HUES64 (cell line): Measurements from ENCODE around the gene LRRN1.

ENCODE experiments used
- H3K27ac ChIP-seq: 2 replicates; pipeline ENCODE4 v1.7.0; 2013; ENCODE audit warnings: low read depth, low read length, inconsistent platforms
- H3K27me3 ChIP-seq: 2 replicates; pipeline ENCODE4 v1.6.1; 2013; ENCODE audit warnings: mild to moderate bottlenecking, low read length; ENCODE audit not compliant: insufficient read depth
- H3K36me3 ChIP-seq: 2 replicates; pipeline ENCODE4 v1.6.1; 2013; ENCODE audit warnings: mild to moderate bottlenecking, low read length; ENCODE audit not compliant: insufficient read depth
- H3K4me1 ChIP-seq: 2 replicates; pipeline ENCODE4 v1.6.1; 2013; ENCODE audit warnings: mild to moderate bottlenecking, low read length, moderate library complexity; ENCODE audit not compliant: insufficient read depth
- H3K4me3 ChIP-seq: 2 replicates; pipeline ENCODE4 v1.5.1; 2013; ENCODE audit warnings: mild to moderate bottlenecking, low read length, moderate library complexity
- H3K9ac ChIP-seq: 2 replicates; pipeline ENCODE4 v1.6.1; 2013; ENCODE audit warnings: mild to moderate bottlenecking, low read depth, low read length
- H3K9me3 ChIP-seq: 2 replicates; pipeline ENCODE4 v1.6.1; 2013; ENCODE audit warnings: low read depth, low read length; ENCODE audit not compliant: insufficient read depth
- WGBS: fragments of 150-250, 120-280 bp; methylation state at CpG from one replicate; pipeline ENCODE4 v1.1.7; 2013; ENCODE audit warnings: missing lambda C conversion rate; 5-methylcytosine and 5-hydroxymethylcytosine counted together

The LRRN1 gene

DNA sequence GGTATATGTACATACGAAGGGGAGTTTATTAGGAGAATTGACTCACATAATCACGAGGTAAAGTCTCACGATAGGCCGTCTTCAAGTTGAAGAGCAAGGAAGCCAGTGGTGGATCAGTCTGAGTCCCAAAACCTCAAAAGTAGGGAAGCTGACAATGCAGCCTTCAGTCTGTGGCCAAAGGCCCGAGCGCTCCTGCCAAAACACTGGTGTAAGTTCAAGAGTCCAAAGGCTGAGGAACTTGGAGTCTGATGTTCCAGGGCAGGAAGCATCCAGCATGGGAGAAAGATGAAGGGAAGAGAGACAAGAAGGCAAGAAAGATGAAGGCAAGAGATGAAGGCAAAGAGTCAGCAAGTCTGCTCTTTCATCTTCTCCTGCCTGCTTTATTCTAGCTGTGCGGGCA lies 16.8 kb upstream of the LRRN1 start:
- H3K4me3 ChIP-seq: no peak overlapping the region
- no peak overlapping the region for H3K27ac ChIP-seq
- H3K27me3 ChIP-seq: no peaks in the 10 kb centered on the region
- H3K9me3 ChIP-seq: no peaks in the 10 kb centered on the region
- WGBS: 81% methylated on average over 7 of the region's 7 CpGs
- no peak overlapping the region for H3K9ac ChIP-seq
- no peaks in the 10 kb centered on the region for H3K36me3 ChIP-seq
- H3K4me1 ChIP-seq: no peaks in the 10 kb centered on the region

DNA sequence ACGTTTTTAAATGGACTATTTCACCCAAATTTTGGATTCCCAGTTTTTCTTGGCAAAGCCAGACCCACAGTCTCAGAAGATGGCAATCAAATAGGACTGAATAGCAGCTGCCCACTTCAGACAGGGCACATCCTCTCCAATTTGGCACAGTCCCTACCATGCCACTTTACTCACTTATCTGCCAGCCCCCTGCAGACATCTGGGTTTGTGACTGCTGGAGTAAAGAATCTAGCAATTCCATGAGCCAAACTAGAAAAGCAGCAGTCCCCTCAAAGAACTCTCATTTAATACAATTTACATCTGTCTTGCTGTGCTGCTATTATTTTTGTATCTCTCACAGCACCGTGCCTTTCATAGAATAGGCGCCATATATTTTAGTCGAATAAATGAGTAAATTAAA lies 16.0 kb upstream of the LRRN1 start:
- H3K9ac ChIP-seq: no peak overlapping the region
- no peak overlapping the region for H3K27ac ChIP-seq
- H3K4me3 ChIP-seq: no peak overlapping the region
- H3K27me3 ChIP-seq: no peaks in the 10 kb centered on the region
- no peaks in the 10 kb centered on the region for H3K4me1 ChIP-seq
- no peaks in the 10 kb centered on the region for H3K9me3 ChIP-seq
- WGBS: 92% methylated on average over 4 of the region's 4 CpGs
- H3K36me3 ChIP-seq: no peaks in the 10 kb centered on the region

DNA sequence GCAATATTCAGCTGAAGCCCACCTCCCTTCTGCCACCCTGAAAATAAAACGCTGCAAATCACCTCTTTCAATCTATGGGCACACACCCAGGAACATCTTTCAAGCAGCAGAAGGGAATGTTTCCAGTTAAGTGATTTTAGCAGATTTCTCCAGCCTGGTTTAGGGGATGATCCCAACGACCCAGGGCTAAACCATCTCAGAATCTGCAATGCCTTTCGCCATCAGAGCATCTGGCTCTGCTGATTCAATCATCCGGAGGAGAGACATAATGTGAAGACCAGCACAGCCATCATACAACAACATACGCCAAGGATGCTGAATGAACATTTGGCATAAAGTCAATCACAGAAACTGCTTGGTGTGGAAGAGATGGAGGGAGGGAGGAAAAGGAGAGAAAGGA lies 15.5 kb upstream of the LRRN1 start:
- no peak overlapping the region for H3K9ac ChIP-seq
- WGBS: 95% methylated on average over 5 of the region's 5 CpGs
- no peaks in the 10 kb centered on the region for H3K4me1 ChIP-seq
- H3K27me3 ChIP-seq: no peaks in the 10 kb centered on the region
- no peaks in the 10 kb centered on the region for H3K36me3 ChIP-seq
- H3K27ac ChIP-seq: no peak overlapping the region
- H3K9me3 ChIP-seq: no peaks in the 10 kb centered on the region
- H3K4me3 ChIP-seq: no peak overlapping the region

DNA sequence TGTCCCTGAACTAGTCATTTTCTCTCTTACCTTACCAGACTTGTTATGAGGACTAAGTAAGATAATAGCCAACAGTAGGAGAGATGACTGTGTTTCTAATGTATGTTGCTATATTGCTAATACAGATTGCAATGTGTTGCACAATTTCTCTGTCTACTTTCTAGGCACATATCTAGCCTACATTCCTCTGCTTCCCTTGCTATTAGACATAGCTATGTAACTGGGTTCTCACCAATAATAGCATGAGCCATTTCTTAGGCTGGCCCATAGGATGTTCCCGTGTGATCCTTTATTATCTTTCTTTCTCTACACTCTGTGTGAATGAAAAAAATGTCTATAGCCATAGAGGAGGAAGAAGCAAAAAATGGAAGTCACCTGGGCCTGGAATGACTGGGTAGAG lies 6.8 kb upstream of the LRRN1 start:
- no peak overlapping the region for H3K9ac ChIP-seq
- H3K4me1 ChIP-seq: no peaks in the 10 kb centered on the region
- H3K27me3 ChIP-seq: peaks cover 11% of the 10 kb centered on the region; the same call in 1 of the 2 replicates
- no peaks in the 10 kb centered on the region for H3K9me3 ChIP-seq
- WGBS: no CpG with 5 or more reads among the region's 1 CpG
- no peak overlapping the region for H3K27ac ChIP-seq
- no peaks in the 10 kb centered on the region for H3K36me3 ChIP-seq
- H3K4me3 ChIP-seq: no peak overlapping the region

DNA sequence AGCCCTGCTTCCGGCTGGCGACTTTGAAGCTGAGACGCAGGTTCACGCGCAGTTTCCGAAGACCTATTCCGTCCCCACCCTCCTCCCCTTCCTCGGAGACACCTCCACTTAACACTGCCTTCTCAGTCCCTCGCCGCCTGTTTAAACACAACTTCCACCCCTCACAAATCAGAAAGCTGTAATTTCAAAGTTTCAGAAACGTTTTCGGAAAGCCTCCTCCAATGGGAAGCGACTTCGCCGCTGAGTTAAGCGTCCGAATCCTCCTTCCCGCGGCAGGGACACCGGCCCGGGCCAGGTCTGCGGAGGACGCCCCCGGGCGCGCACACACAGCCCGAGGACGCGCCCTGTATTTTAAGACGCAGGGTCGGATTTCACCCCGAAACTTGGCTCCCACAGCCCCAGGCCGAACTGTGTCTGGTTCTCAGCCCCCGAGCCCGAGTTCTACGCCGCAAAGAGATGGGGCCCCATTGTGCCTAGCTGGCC lies 559 bp upstream of the LRRN1 start:
- peaks cover 23% of the 10 kb centered on the region for H3K4me1 ChIP-seq
- whole genome bisulfite sequencing: under 1% methylated on average over 37 of the region's 37 CpGs
- peak overlapping the region; percentile 97 for H3K9ac ChIP-seq
- H3K27me3 ChIP-seq: peaks cover 21% of the 10 kb centered on the region
- no peaks in the 10 kb centered on the region for H3K9me3 ChIP-seq
- peak overlapping the region; percentile 98 for H3K27ac ChIP-seq
- peak overlapping the region; percentile 78 for H3K4me3 ChIP-seq
- peaks cover 15% of the 10 kb centered on the region for H3K36me3 ChIP-seq

DNA sequence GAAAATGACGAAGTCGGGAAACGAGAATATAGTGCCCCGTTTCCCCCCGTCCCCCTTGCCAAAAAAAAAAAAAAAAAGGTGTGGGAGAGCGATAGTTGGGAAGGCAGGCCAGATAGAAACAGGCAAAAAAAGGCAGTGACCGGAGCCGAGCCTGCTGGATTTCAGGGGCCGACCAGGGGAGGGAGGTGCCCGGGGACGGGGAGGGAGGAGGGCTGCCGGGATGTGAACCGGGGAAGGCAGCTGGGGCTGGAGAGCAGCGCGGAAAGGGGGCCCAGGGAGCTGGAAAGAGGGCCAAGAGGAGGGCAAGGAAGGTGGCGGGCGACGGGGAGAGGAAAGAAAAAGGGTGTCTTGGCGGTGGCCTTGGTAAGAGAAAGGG lies 837 bp downstream of the LRRN1 start:
- H3K9ac ChIP-seq: peak overlapping the region; percentile 93
- WGBS: under 1% methylated on average over 18 of the region's 19 CpGs
- H3K27ac ChIP-seq: peak overlapping the region; percentile 99
- H3K36me3 ChIP-seq: peaks cover 28% of the 10 kb centered on the region
- H3K9me3 ChIP-seq: no peaks in the 10 kb centered on the region
- H3K27me3 ChIP-seq: peaks cover 21% of the 10 kb centered on the region
- H3K4me1 ChIP-seq: peaks cover 37% of the 10 kb centered on the region
- peak overlapping the region; percentile 78 for H3K4me3 ChIP-seq

DNA sequence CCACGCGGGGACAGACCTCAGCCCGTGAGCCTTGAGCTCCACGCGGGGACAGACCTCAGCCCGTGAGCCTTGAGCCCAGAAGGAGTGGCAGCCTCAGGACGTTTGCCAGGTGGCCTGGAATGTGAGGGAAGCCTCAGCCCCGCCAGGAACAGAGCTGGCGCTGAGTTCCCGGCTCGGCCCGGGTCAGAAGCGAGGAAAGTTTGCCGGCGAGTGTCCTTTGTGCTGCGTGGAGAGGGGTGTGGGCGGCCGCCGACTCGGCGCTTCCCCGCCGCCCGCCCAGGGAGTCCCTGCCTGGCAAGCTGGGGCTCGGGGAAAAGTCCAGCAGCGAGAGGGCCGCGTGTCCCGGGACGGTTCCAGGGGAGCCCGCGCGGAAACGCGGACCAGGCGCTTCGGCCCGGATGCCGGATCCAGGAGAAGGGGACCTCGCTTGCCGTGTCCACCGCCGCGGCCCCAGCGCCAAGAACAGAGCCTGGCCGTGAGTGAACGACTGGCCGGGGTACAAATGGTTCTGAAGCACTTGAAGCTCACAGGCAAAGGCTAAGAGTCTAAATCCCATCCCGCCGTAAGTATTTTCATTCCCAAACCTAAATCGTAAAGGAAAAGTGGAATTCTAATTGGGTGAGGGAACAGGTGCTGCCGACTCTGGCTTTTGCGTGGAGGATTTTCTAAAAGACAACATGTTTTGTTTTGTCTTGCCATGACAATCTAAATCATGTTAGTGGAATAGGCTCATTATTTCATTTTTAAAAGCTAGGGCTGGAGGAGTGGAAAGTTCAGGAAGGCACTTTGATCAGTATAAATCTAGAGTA lies 1.7 kb downstream of the LRRN1 start:
- Histone ChIP-seq H3K4me3 (peak overlapping the region; percentile 78), H3K36me3 (peaks cover 37% of the 10 kb centered on the region), H3K27me3 (peaks cover 21% of the 10 kb centered on the region), H3K9me3 (no peaks in the 10 kb centered on the region), H3K9ac (peak overlapping the region; percentile 93), H3K27ac (peak overlapping the region; percentile 99), H3K4me1 (peaks cover 45% of the 10 kb centered on the region)
- under 1% methylated on average over 51 of the region's 53 CpGs for WGBS

DNA sequence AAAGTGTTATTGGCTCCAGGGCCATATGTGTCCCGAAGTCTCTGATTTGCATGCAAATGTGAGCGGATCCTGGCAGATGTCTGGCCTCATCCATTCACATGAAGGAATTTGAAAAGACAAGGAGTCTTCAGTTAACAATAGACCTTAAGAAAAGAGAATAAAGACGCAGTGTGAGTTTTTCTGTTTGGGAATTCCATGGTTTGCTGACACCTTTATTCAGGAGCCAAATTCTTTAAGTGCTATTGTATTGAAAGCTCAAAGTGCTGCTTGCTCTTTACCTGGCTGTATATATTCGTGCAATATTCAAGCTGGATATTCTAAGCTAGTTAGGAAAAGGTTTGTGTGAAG lies 2.2 kb downstream of the LRRN1 start:
- peaks cover 19% of the 10 kb centered on the region for H3K27me3 ChIP-seq
- H3K27ac ChIP-seq: peak overlapping the region; percentile 99
- peak overlapping the region; percentile 78 for H3K4me3 ChIP-seq
- peak overlapping the region; percentile 93 for H3K9ac ChIP-seq
- H3K9me3 ChIP-seq: no peaks in the 10 kb centered on the region
- WGBS: 2% methylated on average over 4 of the region's 4 CpGs
- peaks cover 42% of the 10 kb centered on the region for H3K36me3 ChIP-seq
- H3K4me1 ChIP-seq: peaks cover 51% of the 10 kb centered on the region

DNA sequence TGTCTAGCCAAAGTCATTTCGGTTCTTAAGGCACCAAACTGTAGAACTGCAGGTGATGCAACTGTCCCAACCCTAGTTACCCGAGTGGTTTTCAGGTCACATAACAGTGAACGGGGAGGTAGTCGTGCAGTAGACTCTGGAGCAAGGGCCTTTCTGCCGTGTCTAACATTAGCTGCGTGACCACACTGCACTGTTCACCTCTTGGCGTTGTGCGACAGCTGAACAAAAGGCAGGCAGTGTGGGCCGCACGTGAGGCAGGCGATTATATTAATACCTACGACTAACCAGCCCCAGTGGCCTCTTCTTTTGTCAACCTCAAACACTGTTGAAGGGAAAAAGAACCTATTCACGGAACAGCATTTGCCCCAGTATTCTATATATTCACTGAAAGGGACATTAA lies 2.8 kb downstream of the LRRN1 start:
- Histone ChIP-seq H3K9ac (peak overlapping the region; percentile 79), H3K4me3 (peak overlapping the region; percentile 78), H3K27me3 (peaks cover 13% of the 10 kb centered on the region), H3K9me3 (no peaks in the 10 kb centered on the region), H3K27ac (peak overlapping the region; percentile 99), H3K36me3 (peaks cover 48% of the 10 kb centered on the region), H3K4me1 (peaks cover 56% of the 10 kb centered on the region)
- WGBS: 7% methylated on average over 13 of the region's 13 CpGs

DNA sequence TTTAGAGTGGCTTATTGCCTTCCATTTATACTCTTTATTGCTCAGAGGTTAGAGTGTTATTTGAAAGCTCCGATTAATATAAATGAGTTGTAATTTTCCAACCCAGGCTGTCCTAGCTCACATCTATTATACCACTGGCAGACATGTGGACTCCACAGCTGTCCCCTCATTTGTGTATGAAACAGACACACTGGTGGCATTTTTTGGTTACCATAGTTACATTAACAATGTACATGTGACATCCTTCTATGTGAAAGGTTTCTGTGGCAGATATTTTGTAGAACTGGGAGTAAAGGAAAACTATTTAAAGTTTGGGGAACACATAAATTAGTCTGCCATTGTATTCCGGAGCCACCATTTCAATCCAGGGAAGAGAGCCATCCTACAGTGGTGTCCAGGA lies 5.3 kb downstream of the LRRN1 start:
- Histone ChIP-seq H3K36me3 (peaks cover 67% of the 10 kb centered on the region), H3K27me3 (no peaks in the 10 kb centered on the region), H3K9ac (no peak overlapping the region), H3K4me1 (peaks cover 54% of the 10 kb centered on the region), H3K27ac (no peak overlapping the region), H3K4me3 (no peak overlapping the region), H3K9me3 (no peaks in the 10 kb centered on the region)
- WGBS: 97% methylated on average over 1 of the region's 2 CpGs

DNA sequence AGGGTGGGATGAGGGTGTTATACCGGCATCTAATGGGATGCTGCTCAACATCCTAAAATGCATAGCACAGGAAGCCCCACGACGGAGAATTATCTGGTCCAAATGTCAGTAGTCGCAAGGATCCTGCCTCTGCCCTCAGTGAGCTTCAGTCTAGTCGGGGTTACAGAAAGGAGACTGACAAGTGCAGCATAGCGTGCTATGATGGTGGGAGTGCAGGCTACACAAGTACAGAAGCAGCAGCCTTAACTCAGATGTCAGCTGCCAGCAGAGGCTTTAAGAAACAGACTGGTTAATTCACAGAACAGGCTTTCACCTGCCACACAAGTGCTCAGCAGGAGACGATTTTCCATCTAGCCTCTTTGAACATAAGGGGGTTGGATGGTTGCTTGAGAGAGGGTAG lies 6.9 kb downstream of the LRRN1 start:
- H3K4me3 ChIP-seq: no peak overlapping the region
- 91% methylated on average over 7 of the region's 7 CpGs for WGBS

More for the DNA sequence above, 6.9 kb downstream of the LRRN1 start:
- H3K27ac ChIP-seq: no peak overlapping the region
- no peak overlapping the region for H3K9ac ChIP-seq
- H3K4me1 ChIP-seq: peaks cover 54% of the 10 kb centered on the region
- H3K27me3 ChIP-seq: no peaks in the 10 kb centered on the region
- peaks cover 82% of the 10 kb centered on the region for H3K36me3 ChIP-seq
- no peaks in the 10 kb centered on the region for H3K9me3 ChIP-seq
